Choroid plexus epithelial cell (primary cell): ENCODE measurements around the gene NFILZ.

Source experiments
- DNase-seq: peaks from one replicate; pipeline ENCODE4 v3.0.0-alpha.2; 2010; ENCODE audit warnings: low read depth
- H3K4me3 ChIP-seq: 2 replicates; pipeline ENCODE4 v1.5.1; 2011; ENCODE audit warnings: low read depth, mild to moderate bottlenecking, control low read depth, low read length, moderate library complexity
- CTCF ChIP-seq: conservative IDR thresholded peaks from 2 replicates; pipeline ENCODE4 v1.5.1; 2011; ENCODE audit warnings: low read depth, mild to moderate bottlenecking, control low read depth, inconsistent platforms, low read length, moderate library complexity

Gene NFILZ

GRCh38 chr19:8592231-8593009 is 38.0 kb upstream of the NFILZ start:
- no peak for TF ChIP-seq CTCF
- peak; percentile 99 for DNase-seq
- H3K4me3 ChIP-seq = peak overlapping the region; percentile 47

- peak; percentile 53 for TF ChIP-seq CTCF
- DNase-seq = peak; percentile 42
- H3K4me3 ChIP-seq = no peak overlapping the region
Observed at GRCh38 chr19:8593931-8594330, 36.5 kb upstream of the NFILZ start.

- H3K4me3 ChIP-seq = no peak overlapping the region
- TF ChIP-seq CTCF = no peak
- DNase-seq = no peak
Observed at GRCh38 chr19:8595651-8596050, 34.8 kb upstream of the NFILZ start.

GRCh38 chr19:8596168-8596567 is 34.3 kb upstream of the NFILZ start:
- no peak overlapping the region for H3K4me3 ChIP-seq
- no peak for DNase-seq
- TF ChIP-seq CTCF = no peak

- no peak overlapping the region for H3K4me3 ChIP-seq
- no peak for DNase-seq
- TF ChIP-seq CTCF = no peak
Observed at GRCh38 chr19:8600064-8600463, 30.4 kb upstream of the NFILZ start.

- DNase-seq = no peak
- no peak for TF ChIP-seq CTCF
- no peak overlapping the region for H3K4me3 ChIP-seq
Observed at GRCh38 chr19:8600816-8601215, 29.6 kb upstream of the NFILZ start.

- DNase-seq = no peak
- TF ChIP-seq CTCF = no peak
- H3K4me3 ChIP-seq = no peak overlapping the region
Observed at GRCh38 chr19:8601796-8602195, 28.6 kb upstream of the NFILZ start.
